Sigmoid colon (tissue), 4 donors: ENCODE measurements around the gene SSBP1.

Source experiments
- CTCF ChIP-seq, 4 experiments: fragments of 450-650 bp in 3 of 4; fragments of 200-600 bp in 1 of 4; IDR thresholded peaks; one replicate each; pipeline ENCODE4 v1.5.1; 2016 to 2019; ENCODE audit warnings: antibody characterized with exemption in 4 of 4, mild to moderate bottlenecking in 3 of 4, moderate library complexity in 2 of 4
- EP300 ChIP-seq, 4 donors: sonication (generic); formaldehyde crosslinking; IDR thresholded peaks; one replicate each; pipeline ENCODE4 v1.6.1; 2017; ENCODE audit warnings: antibody characterized with exemption in 4 of 4
- POLR2A ChIP-seq, 2 donors: fragments of 450-650 bp; IDR thresholded peaks; one replicate each; pipeline ENCODE4 v1.6.1; 2016; ENCODE audit warnings: antibody characterized with exemption in 2 of 2, mild to moderate bottlenecking in 2 of 2, moderate library complexity in 2 of 2

- TF ChIP-seq CTCF (IDR thresholded peaks at IDR 0.05) (peak; percentile 43 to 82 (median 66)), POLR2A (IDR thresholded peaks at IDR 0.05) (peak; percentile 22 to 31), EP300 (IDR thresholded peaks at IDR 0.05) (peak in 1 of 4 donors; percentile 37)
These were observed at the start of gene SSBP1 for GRCh38 chr7:141737836-141738591.
